AG04450 (cell line): ENCODE results near the gene BMPER. TPM values are rescaled to one million over a fixed set of nuclear protein-coding genes. Genes with fewer than 3 reads are reported as not detected.

Experiments used
- CTCF ChIA-PET: fragments of 300-600, 350-600 bp; formaldehyde crosslinking; extraction: SDS; loops from one replicate; lab custom pipeline; 2022; ENCODE audit warnings: antibody characterized with exemption, inconsistent platforms; lab: Charles Lee
- POLR2A ChIA-PET: fragments of 350-600 bp; formaldehyde crosslinking; extraction: SDS; loops from one replicate; lab custom pipeline; 2021; ENCODE audit warnings: antibody characterized with exemption, inconsistent platforms; lab: Yijun Ruan, JAX
- DNase-seq: peaks from one replicate; pipeline ENCODE4 v3.0.0-alpha.2; 2011; ENCODE audit warnings: low read depth, low spot score
- H3K27ac ChIP-seq: one replicate; pipeline ENCODE4 v1.5.1; 2012; ENCODE audit warnings: low read depth, low read length, control low read depth
- H3K27me3 ChIP-seq: one replicate; pipeline ENCODE4 v1.6.0; 2012; ENCODE audit warnings: low read length; ENCODE audit not compliant: control insufficient read depth, insufficient read depth
- H3K4me3 ChIP-seq: 2 replicates; pipeline ENCODE4 v1.5.1; 2011; ENCODE audit warnings: mild to moderate bottlenecking, low read depth, low read length, control low read depth
- H3K9me3 ChIP-seq: 2 replicates; pipeline ENCODE4 v1.5.1; 2012; ENCODE audit warnings: low read length; ENCODE audit not compliant: control insufficient read depth, insufficient read depth
- CTCF ChIP-seq: IDR thresholded peaks from 2 replicates; pipeline ENCODE4 v1.5.1; 2011; ENCODE audit warnings: low read depth, low read length, control low read depth, inconsistent platforms
- polyA plus RNA-seq: library from polyadenylated mRNA; depleted of rRNA; stranded (reverse); fragments of >200 nt; gene quantifications from 2 replicates; pipeline ENCODE4 v1.2.3, GENCODE V29; 2011

Gene BMPER
- polyA plus RNA-seq, 1 experiment = 1.1 TPM

GRCh38 chr7:33982425-33982786 lies 77.1 kb downstream of the BMPER start:
- POLR2A ChIA-PET = no interaction called here
- peak; percentile 72 for TF ChIP-seq CTCF
- CTCF ChIA-PET = interaction anchor here (0.6 to 3.4 kb wide), 41 partner anchors 9 to 1491 kb away, joined by 3 to 58 read pairs (median 4); no protein-coding TSS in a partner anchor
- H3K27ac ChIP-seq = no peak overlapping the region
- no peak for DNase-seq
- H3K4me3 ChIP-seq = no peak overlapping the region
- no peaks in the 10 kb centered on the region for H3K27me3 ChIP-seq
- H3K9me3 ChIP-seq = no peaks in the 10 kb centered on the region

DNA sequence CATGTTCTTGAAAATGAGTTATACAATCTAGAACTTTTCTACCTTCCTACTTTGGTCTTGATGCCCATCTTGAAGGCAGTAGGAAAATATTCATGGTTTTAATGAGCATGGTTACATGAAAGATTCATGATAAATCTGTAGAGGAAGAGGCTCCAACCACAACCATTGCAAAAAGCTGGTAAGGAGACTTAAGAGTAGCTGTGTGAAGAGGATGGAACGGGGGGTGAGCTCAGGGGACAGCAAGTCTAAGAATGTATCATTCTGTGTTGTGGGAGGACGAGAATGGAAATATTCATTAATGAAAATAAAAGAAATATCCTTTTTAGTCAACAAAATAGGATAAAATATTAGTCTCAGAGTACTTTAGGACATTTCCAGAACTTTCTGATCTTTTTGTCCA lies 81.1 kb downstream of the BMPER start:
- POLR2A ChIA-PET = no interaction called here
- Histone ChIP-seq H3K27ac (peak overlapping the region; percentile 90), H3K27me3 (no peaks in the 10 kb centered on the region), H3K9me3 (no peaks in the 10 kb centered on the region), H3K4me3 (no peak overlapping the region; the same call in 1 of the 2 replicates)
- no peak for DNase-seq
- TF ChIP-seq CTCF = no peak
- CTCF ChIA-PET = interaction anchor here (1.0 to 2.1 kb wide), 2 partner anchors 54 to 527 kb away, joined by 3 to 9 read pairs; no protein-coding TSS in a partner anchor

DNA sequence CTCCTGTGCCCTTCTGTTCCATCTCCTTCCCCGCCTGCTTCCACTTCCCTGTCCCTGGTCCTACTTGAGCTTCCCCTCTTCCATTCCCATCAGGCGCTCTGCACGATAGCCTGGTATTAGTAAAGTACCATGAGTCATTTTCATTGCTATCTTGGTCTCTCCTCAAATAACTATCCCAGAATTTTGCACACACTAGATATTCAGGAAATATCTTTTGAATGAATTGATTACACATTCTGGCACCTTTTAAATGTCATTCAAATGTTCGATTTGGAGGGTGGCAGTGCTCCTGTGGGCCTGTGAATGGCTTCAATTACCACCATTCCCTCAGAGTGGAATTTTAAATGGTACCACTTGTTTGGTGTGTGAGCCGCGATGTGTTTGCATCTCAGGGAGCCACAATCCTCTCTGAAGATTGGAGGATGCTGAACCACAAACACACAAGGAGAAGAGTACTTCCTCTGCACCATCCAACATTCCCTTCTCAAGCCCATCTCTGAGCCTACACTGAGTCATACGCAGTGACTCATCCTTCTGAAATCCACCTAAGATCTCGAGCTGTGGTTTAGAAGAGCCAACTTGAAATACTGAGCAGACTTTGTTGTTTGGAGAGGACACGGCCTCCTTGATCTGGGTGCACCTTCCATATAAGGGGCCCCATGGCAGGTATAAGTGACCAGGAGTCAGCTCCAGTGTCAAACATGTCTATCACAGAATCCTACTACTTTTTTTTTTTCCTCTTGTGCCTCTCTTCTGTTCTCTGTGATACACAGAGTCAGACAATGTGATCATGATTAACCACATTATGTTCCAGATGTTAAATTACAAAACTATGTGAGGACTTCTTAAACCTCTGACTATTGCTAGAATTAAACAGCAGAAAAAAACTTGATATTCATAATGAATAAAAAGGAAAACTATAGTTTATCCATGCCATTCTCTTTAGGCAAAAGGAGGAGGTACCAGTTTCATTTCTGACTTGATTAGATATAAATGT lies 81.9 kb downstream of the BMPER start:
- H3K27me3 ChIP-seq = no peaks in the 10 kb centered on the region
- ChIA-PET CTCF (interaction anchor here (1.0 to 2.1 kb wide), 2 partner anchors 54 to 527 kb away, joined by 3 to 9 read pairs; no protein-coding TSS in a partner anchor), POLR2A (interaction anchor here (1.0 kb wide), 1 partner anchor 168 kb away, joined by 3 read pairs; no protein-coding TSS in a partner anchor)
- no peak overlapping the region for H3K4me3 ChIP-seq
- H3K9me3 ChIP-seq = no peaks in the 10 kb centered on the region
- DNase-seq = peak; percentile 95
- peak overlapping the region; percentile 90 for H3K27ac ChIP-seq
- TF ChIP-seq CTCF = no peak

DNA sequence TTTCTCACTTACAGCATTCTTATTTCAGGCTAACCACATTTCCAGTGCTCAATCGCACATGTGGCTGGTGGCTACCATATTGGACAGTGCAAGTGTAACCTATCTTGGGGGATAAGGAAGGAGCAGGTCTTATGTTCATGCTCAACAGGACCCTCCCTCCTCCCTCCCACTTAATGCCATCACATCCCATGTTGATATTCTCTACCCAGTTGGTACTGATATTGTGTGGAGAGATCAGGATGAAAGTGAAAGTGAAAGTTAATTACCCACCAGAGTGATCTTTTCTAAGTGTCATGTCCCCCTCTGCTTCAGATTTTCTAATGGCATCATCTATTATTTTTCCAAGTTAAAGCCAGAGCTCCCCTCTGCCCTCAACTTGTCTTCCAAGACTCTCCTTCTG lies 91.6 kb downstream of the BMPER start:
- no peak for DNase-seq
- Histone ChIP-seq H3K9me3 (no peaks in the 10 kb centered on the region), H3K27me3 (no peaks in the 10 kb centered on the region), H3K27ac (no peak overlapping the region), H3K4me3 (no peak overlapping the region)
- POLR2A ChIA-PET = no interaction called here
- CTCF ChIA-PET = interaction anchor here (0.6 to 2.5 kb wide), 2 partner anchors 14 to 754 kb away, joined by 3 to 5 read pairs; no protein-coding TSS in a partner anchor
- no peak for TF ChIP-seq CTCF

- CTCF ChIA-PET = interaction anchor here (1.0 kb wide), 1 partner anchor 66 kb away, joined by 3 read pairs; no protein-coding TSS in a partner anchor
- no peak for DNase-seq
Observed at GRCh38 chr7:33998476-33998875, 93.1 kb downstream of the BMPER start.

More at GRCh38 chr7:33998476-33998875, 93.1 kb downstream of the BMPER start:
- Histone ChIP-seq H3K9me3 (no peaks in the 10 kb centered on the region), H3K27me3 (no peaks in the 10 kb centered on the region), H3K27ac (no peak overlapping the region), H3K4me3 (no peak overlapping the region)
- POLR2A ChIA-PET = no interaction called here
- TF ChIP-seq CTCF = no peak
